Hematopoietic multipotent progenitor cell treated with erythropoietin and hydrocortisone succinate and interleukin-3 and kit ligand, for 8 days (in vitro differentiated cells): ENCODE results near the gene GNB4.
A peak's percentile ranks its signal among the peaks of the same experiment; 100 is the strongest.

Experiments
- DNase-seq: peaks from one replicate; pipeline ENCODE4 v3.0.0-alpha.2; 2015

The GNB4 gene

GRCh38 chr3:179451265-179452175 is at the start of gene GNB4:
Gene GNB4, minus strand, starts transcription at chr3:179451470. Its CDS starts 25,270 bp downstream, at chr3:179426200.
- peak; percentile 84 for DNase-seq

GRCh38 chr3:179495483-179495882 is 44.2 kb upstream of the GNB4 start:
- DNase-seq, result no peak

GRCh38 chr3:179493260-179493659 is 42.0 kb upstream of the GNB4 start:
- no peak for DNase-seq

GRCh38 chr3:179488213-179488612 is 36.9 kb upstream of the GNB4 start:
- DNase-seq, result no peak

- no peak for DNase-seq
Measured at GRCh38 chr3:179486806-179487205, 35.5 kb upstream of the GNB4 start.

- DNase-seq, result no peak
Measured at GRCh38 chr3:179482857-179483256, 31.6 kb upstream of the GNB4 start.

- peak; percentile 12 for DNase-seq
Measured at GRCh38 chr3:179476215-179476614, 24.9 kb upstream of the GNB4 start.

- DNase-seq, result no peak
Measured at GRCh38 chr3:179474480-179474879, 23.2 kb upstream of the GNB4 start.

- no peak for DNase-seq
Measured at GRCh38 chr3:179473565-179473964, 22.3 kb upstream of the GNB4 start.

GRCh38 chr3:179464323-179465092 is 13.2 kb upstream of the GNB4 start:
- peak; percentile 15 for DNase-seq

GRCh38 chr3:179463319-179463718 is 12.0 kb upstream of the GNB4 start:
- DNase-seq, result no peak

- DNase-seq, result no peak
Measured at GRCh38 chr3:179460260-179460659, 9.0 kb upstream of the GNB4 start.

GRCh38 chr3:179455954-179456353 is 4.7 kb upstream of the GNB4 start:
- no peak for DNase-seq

- no peak for DNase-seq
Measured at GRCh38 chr3:179454887-179455286, 3.6 kb upstream of the GNB4 start.

- DNase-seq, result no peak
Measured at GRCh38 chr3:179453967-179454366, 2.7 kb upstream of the GNB4 start.

GRCh38 chr3:179452872-179453271 is 1.6 kb upstream of the GNB4 start:
- no peak for DNase-seq

GRCh38 chr3:179452176-179452564 is 900 bp upstream of the GNB4 start:
- DNase-seq, result no peak

- peak; percentile 63 for DNase-seq
Measured at GRCh38 chr3:179450901-179451264, 387 bp downstream of the GNB4 start.

- peak; percentile 56 for DNase-seq
Measured at GRCh38 chr3:179450261-179450701, 989 bp downstream of the GNB4 start.

- peak; percentile 17 for DNase-seq
Measured at GRCh38 chr3:179449636-179450035, 1.6 kb downstream of the GNB4 start.

- DNase-seq, result no peak
Measured at GRCh38 chr3:179447251-179447650, 4.0 kb downstream of the GNB4 start.

GRCh38 chr3:179446501-179446900 is 4.8 kb downstream of the GNB4 start:
- DNase-seq, result peak; percentile 64

GRCh38 chr3:179438841-179439240 is 12.4 kb downstream of the GNB4 start:
- peak; percentile 40 for DNase-seq

GRCh38 chr3:179436517-179436916 is 14.8 kb downstream of the GNB4 start:
- DNase-seq, result peak; percentile 65
